ENCODE measurements around the gene AGRP. TPM values are rescaled to one million over a fixed set of nuclear protein-coding genes. Genes with fewer than 3 reads are reported as not detected.

Gene AGRP
- total and polyA plus RNA-seq, 4 donors: 0.18 to 0.50 TPM; not detected in 2

DNA sequence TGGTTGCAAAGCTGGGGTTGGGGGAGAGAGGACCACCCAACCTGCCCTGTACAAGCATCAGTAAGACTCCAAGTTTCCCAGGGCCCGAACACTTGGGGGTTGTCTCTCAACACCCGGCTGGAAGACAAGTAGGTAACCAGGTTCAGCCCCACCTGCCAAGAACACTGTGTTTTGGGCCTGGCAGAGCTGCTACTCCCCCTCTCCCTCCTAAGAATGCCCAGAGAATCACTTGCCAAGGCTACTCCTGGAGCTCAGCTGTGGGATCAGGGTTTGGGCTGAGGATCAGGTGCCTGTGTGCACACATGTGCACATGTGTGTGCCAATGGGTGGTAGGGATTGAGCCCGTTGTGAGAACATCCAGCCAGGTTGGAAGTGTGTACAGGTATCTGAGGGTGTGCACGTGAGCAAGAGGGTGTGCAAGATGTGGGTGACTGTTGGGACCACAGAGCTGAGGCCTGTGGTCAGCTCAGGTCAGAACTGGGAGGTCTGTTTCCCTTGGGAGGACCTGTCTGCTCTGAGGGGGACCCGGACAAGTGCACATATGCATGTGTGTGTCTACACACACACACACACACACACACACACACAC, 50.1 kb downstream of the AGRP start:
- no peak overlapping the region for H3K27ac ChIP-seq (ENCODE audit: low read depth in 1 of 2, low read length in 2 of 2)
- TF ChIP-seq, protein P1, sequence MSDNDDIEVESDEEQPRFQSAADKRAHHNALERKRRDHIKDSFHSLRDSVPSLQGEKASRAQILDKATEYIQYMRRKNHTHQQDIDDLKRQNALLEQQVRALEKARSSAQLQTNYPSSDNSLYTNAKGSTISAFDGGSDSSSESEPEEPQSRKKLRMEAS (IDR thresholded peaks at IDR 0.05): no peak
- TF ChIP-seq RXRA (IDR thresholded peaks at IDR 0.05) (no peak), JUND (IDR thresholded peaks at IDR 0.05) (no peak), GABPA (IDR thresholded peaks at IDR 0.05 in 1 of 2, conservative IDR thresholded peaks at IDR 0.05 in 1 of 2) (no peak), FOXA1 (IDR thresholded peaks at IDR 0.05) (no peak), HNF4G (IDR thresholded peaks at IDR 0.05) (no peak), FOXA2 (IDR thresholded peaks at IDR 0.05) (no peak), CTCF (IDR thresholded peaks at IDR 0.05; ENCODE audit: low read depth, low read length, missing input control) (no peak), EGR1 (IDR thresholded peaks at IDR 0.05; ENCODE audit: low read depth in 2 of 2) (no peak), YY1 (IDR thresholded peaks at IDR 0.05) (no peak), HNF4A (conservative IDR thresholded peaks at IDR 0.05) (no peak), RAD21 (IDR thresholded peaks at IDR 0.05) (no peak)
- TF ChIP-seq, protein P2, sequence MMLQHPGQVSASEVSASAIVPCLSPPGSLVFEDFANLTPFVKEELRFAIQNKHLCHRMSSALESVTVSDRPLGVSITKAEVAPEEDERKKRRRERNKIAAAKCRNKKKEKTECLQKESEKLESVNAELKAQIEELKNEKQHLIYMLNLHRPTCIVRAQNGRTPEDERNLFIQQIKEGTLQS (IDR thresholded peaks at IDR 0.05): no peak
- TF ChIP-seq, protein P3, sequence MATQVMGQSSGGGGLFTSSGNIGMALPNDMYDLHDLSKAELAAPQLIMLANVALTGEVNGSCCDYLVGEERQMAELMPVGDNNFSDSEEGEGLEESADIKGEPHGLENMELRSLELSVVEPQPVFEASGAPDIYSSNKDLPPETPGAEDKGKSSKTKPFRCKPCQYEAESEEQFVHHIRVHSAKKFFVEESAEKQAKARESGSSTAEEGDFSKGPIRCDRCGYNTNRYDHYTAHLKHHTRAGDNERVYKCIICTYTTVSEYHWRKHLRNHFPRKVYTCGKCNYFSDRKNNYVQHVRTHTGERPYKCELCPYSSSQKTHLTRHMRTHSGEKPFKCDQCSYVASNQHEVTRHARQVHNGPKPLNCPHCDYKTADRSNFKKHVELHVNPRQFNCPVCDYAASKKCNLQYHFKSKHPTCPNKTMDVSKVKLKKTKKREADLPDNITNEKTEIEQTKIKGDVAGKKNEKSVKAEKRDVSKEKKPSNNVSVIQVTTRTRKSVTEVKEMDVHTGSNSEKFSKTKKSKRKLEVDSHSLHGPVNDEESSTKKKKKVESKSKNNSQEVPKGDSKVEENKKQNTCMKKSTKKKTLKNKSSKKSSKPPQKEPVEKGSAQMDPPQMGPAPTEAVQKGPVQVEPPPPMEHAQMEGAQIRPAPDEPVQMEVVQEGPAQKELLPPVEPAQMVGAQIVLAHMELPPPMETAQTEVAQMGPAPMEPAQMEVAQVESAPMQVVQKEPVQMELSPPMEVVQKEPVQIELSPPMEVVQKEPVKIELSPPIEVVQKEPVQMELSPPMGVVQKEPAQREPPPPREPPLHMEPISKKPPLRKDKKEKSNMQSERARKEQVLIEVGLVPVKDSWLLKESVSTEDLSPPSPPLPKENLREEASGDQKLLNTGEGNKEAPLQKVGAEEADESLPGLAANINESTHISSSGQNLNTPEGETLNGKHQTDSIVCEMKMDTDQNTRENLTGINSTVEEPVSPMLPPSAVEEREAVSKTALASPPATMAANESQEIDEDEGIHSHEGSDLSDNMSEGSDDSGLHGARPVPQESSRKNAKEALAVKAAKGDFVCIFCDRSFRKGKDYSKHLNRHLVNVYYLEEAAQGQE (IDR thresholded peaks at IDR 0.05): no peak
- TF ChIP-seq, protein P4, sequence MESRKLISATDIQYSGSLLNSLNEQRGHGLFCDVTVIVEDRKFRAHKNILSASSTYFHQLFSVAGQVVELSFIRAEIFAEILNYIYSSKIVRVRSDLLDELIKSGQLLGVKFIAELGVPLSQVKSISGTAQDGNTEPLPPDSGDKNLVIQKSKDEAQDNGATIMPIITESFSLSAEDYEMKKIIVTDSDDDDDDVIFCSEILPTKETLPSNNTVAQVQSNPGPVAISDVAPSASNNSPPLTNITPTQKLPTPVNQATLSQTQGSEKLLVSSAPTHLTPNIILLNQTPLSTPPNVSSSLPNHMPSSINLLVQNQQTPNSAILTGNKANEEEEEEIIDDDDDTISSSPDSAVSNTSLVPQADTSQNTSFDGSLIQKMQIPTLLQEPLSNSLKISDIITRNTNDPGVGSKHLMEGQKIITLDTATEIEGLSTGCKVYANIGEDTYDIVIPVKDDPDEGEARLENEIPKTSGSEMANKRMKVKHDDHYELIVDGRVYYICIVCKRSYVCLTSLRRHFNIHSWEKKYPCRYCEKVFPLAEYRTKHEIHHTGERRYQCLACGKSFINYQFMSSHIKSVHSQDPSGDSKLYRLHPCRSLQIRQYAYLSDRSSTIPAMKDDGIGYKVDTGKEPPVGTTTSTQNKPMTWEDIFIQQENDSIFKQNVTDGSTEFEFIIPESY (IDR thresholded peaks at IDR 0.05): no peak
- no peaks in the 10 kb centered on the region for H3K27me3 ChIP-seq (ENCODE audit: control insufficient read depth in 4 of 4, insufficient read depth in 4 of 4, low read length in 3 of 4)
- no peak overlapping the region for H3K4me3 ChIP-seq (ENCODE audit: low read depth in 1 of 3, low read length in 3 of 3)
- 92% methylated on average over 5 of the region's 5 CpGs for WGBS
- H3K36me3 ChIP-seq (ENCODE audit: control insufficient read depth in 4 of 4, insufficient read depth in 3 of 4, low read depth in 1 of 4, low read length in 3 of 4): peaks cover 0 to 9% (median 4%) of the 10 kb centered on the region in 4 donors
- H3K9me3 ChIP-seq (ENCODE audit: control insufficient read depth in 4 of 4, low read length in 3 of 4): no peaks in the 10 kb centered on the region
- H3K4me1 ChIP-seq (ENCODE audit: control insufficient read depth in 4 of 4, insufficient read depth in 4 of 4, low read length in 3 of 4): peaks cover 13 to 40% (median 36%) of the 10 kb centered on the region in 4 donors
- no peak overlapping the region for H3K9ac ChIP-seq (ENCODE audit: low read depth in 1 of 2, low read length in 2 of 2)
- DNase-seq (ENCODE audit: low spot score): no peak

Other genes starting within 250 kb of the AGRP start
- gene FHOD1, start 236.1 kb downstream of the AGRP start, total RNA-seq: 1 to 10 TPM; 5.4 to 6.4 TPM
- 1 to 10 TPM; 2.2 to 2.9 TPM for gene FHOD1, start 236.1 kb downstream of the AGRP start, polyA plus RNA-seq
- gene SLC9A5, start 234.6 kb downstream of the AGRP start, total RNA-seq: under 1 TPM; 0.05 to 0.25 TPM
- gene SLC9A5, start 234.6 kb downstream of the AGRP start, polyA plus RNA-seq: under 1 TPM in 1 of 2 donors, not detected in 1; 0.09 TPM
- 1 to 10 TPM; 1.1 to 2.6 TPM for gene PLEKHG4, start 204.0 kb downstream of the AGRP start, total RNA-seq
- gene PLEKHG4, start 204.0 kb downstream of the AGRP start, polyA plus RNA-seq: under 1 TPM; 0.21 to 0.28 TPM
- gene KCTD19, start 156.8 kb downstream of the AGRP start, total RNA-seq: under 1 TPM in 1 of 2 donors, not detected in 1; 0.28 TPM
- gene KCTD19, start 156.8 kb downstream of the AGRP start, polyA plus RNA-seq: not detected
- under 1 TPM in 1 of 2 donors, not detected in 1; 0.08 TPM for gene LRRC36, start 156.7 kb downstream of the AGRP start, total RNA-seq
- gene LRRC36, start 156.7 kb downstream of the AGRP start, polyA plus RNA-seq: not detected
- under 1 TPM; 0.28 to 0.84 TPM for gene TPPP3, start 90.0 kb downstream of the AGRP start, total RNA-seq
- under 1 TPM; 0.35 to 0.75 TPM for gene TPPP3, start 90.0 kb downstream of the AGRP start, polyA plus RNA-seq
- 1 to 10 TPM in 1 of 2 donors, under 1 TPM in 1; 0.33 to 1.6 TPM for gene ZDHHC1, start 67.1 kb downstream of the AGRP start, total RNA-seq
- 1 to 10 TPM in 1 of 2 donors, under 1 TPM in 1; 0.53 to 1.6 TPM for gene ZDHHC1, start 67.1 kb downstream of the AGRP start, polyA plus RNA-seq
- gene HSD11B2, start 52.4 kb downstream of the AGRP start, total RNA-seq: 1 to 10 TPM in 1 of 2 donors, under 1 TPM in 1; 0.51 to 6.7 TPM
- 1 to 10 TPM; 1.8 to 2.7 TPM for gene HSD11B2, start 52.4 kb downstream of the AGRP start, polyA plus RNA-seq
- 10 to 100 TPM; 73.2 to 80.2 TPM for gene ATP6V0D1, start 2.4 kb downstream of the AGRP start, total RNA-seq
- 10 to 100 TPM; 47.6 to 59.9 TPM for gene ATP6V0D1, start 2.4 kb downstream of the AGRP start, polyA plus RNA-seq
- gene RIPOR1, start 45.3 kb upstream of the AGRP start, total RNA-seq: 10 to 100 TPM; 16.8 to 25.2 TPM
- gene RIPOR1, start 45.3 kb upstream of the AGRP start, polyA plus RNA-seq: 10 to 100 TPM in 1 of 2 donors, 1 to 10 TPM in 1; 7.6 to 13.8 TPM
- gene CTCF, start 79.0 kb upstream of the AGRP start, total RNA-seq: 10 to 100 TPM; 16.1 to 35.3 TPM
- gene CTCF, start 79.0 kb upstream of the AGRP start, polyA plus RNA-seq: 10 to 100 TPM; 10.1 to 14.9 TPM
- gene CARMIL2, start 161.6 kb upstream of the AGRP start, total RNA-seq: 1 to 10 TPM in 1 of 2 donors, under 1 TPM in 1; 0.51 to 1.3 TPM
- under 1 TPM in 1 of 2 donors, not detected in 1; 0.39 TPM for gene CARMIL2, start 161.6 kb upstream of the AGRP start, polyA plus RNA-seq
- 1 to 10 TPM; 4.3 to 5.6 TPM for gene ACD, start 176.7 kb upstream of the AGRP start, total RNA-seq
- 1 to 10 TPM; 4.7 to 5.6 TPM for gene ACD, start 176.7 kb upstream of the AGRP start, polyA plus RNA-seq
- 1 to 10 TPM in 1 of 2 donors, under 1 TPM in 1; 0.42 to 1.4 TPM for gene PARD6A, start 177.4 kb upstream of the AGRP start, total RNA-seq
- gene PARD6A, start 177.4 kb upstream of the AGRP start, polyA plus RNA-seq: 1 to 10 TPM; 2.2 to 2.4 TPM
- 1 to 10 TPM; 3.0 to 7.8 TPM for gene ENKD1, start 183.2 kb upstream of the AGRP start, total RNA-seq
- gene ENKD1, start 183.2 kb upstream of the AGRP start, polyA plus RNA-seq: 1 to 10 TPM; 2.6 to 6.5 TPM
- 1 to 10 TPM; 1.2 to 1.9 TPM for gene C16orf86, start 183.3 kb upstream of the AGRP start, total RNA-seq
- gene C16orf86, start 183.3 kb upstream of the AGRP start, polyA plus RNA-seq: 1 to 10 TPM; 2.3 to 2.6 TPM
- 10 to 100 TPM; 12.7 to 48.8 TPM for gene GFOD2, start 235.8 kb upstream of the AGRP start, total RNA-seq
- 10 to 100 TPM; 20.7 to 37.1 TPM for gene GFOD2, start 235.8 kb upstream of the AGRP start, polyA plus RNA-seq